ENCODE data around the gene TATDN3. TPM values are rescaled to one million over a fixed set of nuclear protein-coding genes. Genes with fewer than 3 reads are reported as not detected.

Gene TATDN3
- polyA plus RNA-seq, 1 donor (not counting 4 experiments of a cell fraction or from before 2014, with no cell fraction given) = 11.6 TPM

GRCh38 chr1:212857992-212858460 lies 66.3 kb downstream of the TATDN3 start, which contains the start of gene FLVCR1:
Gene FLVCR1 (plus strand): TSS chr1:212858275. CDS start chr1:212858453, 178 bp downstream.
- H3K27ac ChIP-seq (ENCODE audit: control insufficient read depth, insufficient read depth, low read length) = peak within 1 kb of the TSS; percentile 56
- peak within 1 kb of the TSS; percentile 88 for H2AFZ ChIP-seq (ENCODE audit: control insufficient read depth, low read length)
- H3K9me3 ChIP-seq (ENCODE audit: control insufficient read depth, low read depth, low read length) = no peaks in the 10 kb centered on the region
- peaks cover 22% of the 10 kb centered on the region for H3K4me1 ChIP-seq (ENCODE audit: control insufficient read depth, extremely low read depth, insufficient read depth, low read length)
- H3K79me2 ChIP-seq (ENCODE audit: control insufficient read depth, insufficient read depth, low read length) = peaks cover 47% of the 10 kb centered on the region
- peak within 1 kb of the TSS; percentile 87 for H3K4me2 ChIP-seq (ENCODE audit: control insufficient read depth, extremely low read depth, insufficient read depth, low read depth, low read length)
- H3K9ac ChIP-seq (ENCODE audit: control insufficient read depth, extremely low read depth, insufficient read depth, low read length) = peak within 1 kb of the TSS; percentile 85
- peak within 1 kb of the TSS; percentile 71 to 86 (median 84) for H3K4me3 ChIP-seq (ENCODE audit: control insufficient read depth in 2 of 3, extremely low read depth in 1 of 3, insufficient read depth in 2 of 3, low read depth in 1 of 3, low read length in 3 of 3)
- no peaks in the 10 kb centered on the region for H3K27me3 ChIP-seq (ENCODE audit: control insufficient read depth, extremely low read depth, insufficient read depth, low read length)
- peaks cover 2 to 6% of the 10 kb centered on the region in 2 experiments for H3K36me3 ChIP-seq (ENCODE audit: control insufficient read depth in 2 of 2, extremely low read depth in 1 of 2, insufficient read depth in 2 of 2, low read length in 2 of 2)
- TF ChIP-seq EZH2 (IDR thresholded peaks at IDR 0.05; ENCODE audit: low read length) (no peak), CTCF (optimal IDR thresholded peaks at IDR 0.05 in 1 of 3, IDR thresholded peaks at IDR 0.05 in 1 of 3, conservative IDR thresholded peaks at IDR 0.05 in 1 of 3; ENCODE audit: extremely low read depth in 1 of 3, insufficient read depth in 2 of 3, low read length in 3 of 3) (no peak)
- peaks cover 3% of the 10 kb centered on the region for H3K9me1 ChIP-seq (ENCODE audit: control insufficient read depth, extremely low read depth, insufficient read depth, low read length)
- no peaks in the 10 kb centered on the region for H4K20me1 ChIP-seq (ENCODE audit: control insufficient read depth, extremely low read depth, insufficient read depth, low read length)
- DNase-seq (ENCODE audit: low read depth, low spot score) (peak; percentile 77), FAIRE-seq (no peak)
- dilution Hi-C loops (cut with MboI; ENCODE audit: extremely low pct_ligation_motif_present, low sequenced_read_pairs) = no loop called here

GRCh38 chr1:212858461-212859265 lies 67.0 kb downstream of the TATDN3 start:
- H3K27me3 ChIP-seq (ENCODE audit: control insufficient read depth, extremely low read depth, insufficient read depth, low read length) = no peaks in the 10 kb centered on the region
- no peak for DNase-seq (ENCODE audit: low read depth, low spot score)
- peaks cover 49% of the 10 kb centered on the region for H3K79me2 ChIP-seq (ENCODE audit: control insufficient read depth, insufficient read depth, low read length)
- H4K20me1 ChIP-seq (ENCODE audit: control insufficient read depth, extremely low read depth, insufficient read depth, low read length) = no peaks in the 10 kb centered on the region
- TF ChIP-seq CTCF (optimal IDR thresholded peaks at IDR 0.05 in 1 of 3, IDR thresholded peaks at IDR 0.05 in 1 of 3, conservative IDR thresholded peaks at IDR 0.05 in 1 of 3; ENCODE audit: extremely low read depth in 1 of 3, insufficient read depth in 2 of 3, low read length in 3 of 3) (no peak), EZH2 (IDR thresholded peaks at IDR 0.05; ENCODE audit: low read length) (no peak)
- H3K4me1 ChIP-seq (ENCODE audit: control insufficient read depth, extremely low read depth, insufficient read depth, low read length) = peaks cover 22% of the 10 kb centered on the region
- H3K27ac ChIP-seq (ENCODE audit: control insufficient read depth, insufficient read depth, low read length) = peak overlapping the region; percentile 56
- peak overlapping the region; percentile 87 for H3K4me2 ChIP-seq (ENCODE audit: control insufficient read depth, extremely low read depth, insufficient read depth, low read depth, low read length)
- H2AFZ ChIP-seq (ENCODE audit: control insufficient read depth, low read length) = peak overlapping the region; percentile 88
- peaks cover 3% of the 10 kb centered on the region for H3K9me1 ChIP-seq (ENCODE audit: control insufficient read depth, extremely low read depth, insufficient read depth, low read length)
- FAIRE-seq = no peak
- peaks cover 2 to 6% of the 10 kb centered on the region in 2 experiments for H3K36me3 ChIP-seq (ENCODE audit: control insufficient read depth in 2 of 2, extremely low read depth in 1 of 2, insufficient read depth in 2 of 2, low read length in 2 of 2)
- dilution Hi-C loops (cut with MboI; ENCODE audit: extremely low pct_ligation_motif_present, low sequenced_read_pairs) = no loop called here
- no peaks in the 10 kb centered on the region for H3K9me3 ChIP-seq (ENCODE audit: control insufficient read depth, low read depth, low read length)
- peak overlapping the region; percentile 85 for H3K9ac ChIP-seq (ENCODE audit: control insufficient read depth, extremely low read depth, insufficient read depth, low read length)
- peak overlapping the region; percentile 71 to 86 (median 84) for H3K4me3 ChIP-seq (ENCODE audit: control insufficient read depth in 2 of 3, extremely low read depth in 1 of 3, insufficient read depth in 2 of 3, low read depth in 1 of 3, low read length in 3 of 3)
